ENCODE results near the gene PHEX. TPM values are rescaled to one million over a fixed set of nuclear protein-coding genes. Genes with fewer than 3 reads are reported as not detected.
A peak's percentile ranks its signal among the peaks of the same experiment; 100 is the strongest.

Gene PHEX
- total RNA-seq, 1 donor from 2014 or later: 1.1 TPM

DNA sequence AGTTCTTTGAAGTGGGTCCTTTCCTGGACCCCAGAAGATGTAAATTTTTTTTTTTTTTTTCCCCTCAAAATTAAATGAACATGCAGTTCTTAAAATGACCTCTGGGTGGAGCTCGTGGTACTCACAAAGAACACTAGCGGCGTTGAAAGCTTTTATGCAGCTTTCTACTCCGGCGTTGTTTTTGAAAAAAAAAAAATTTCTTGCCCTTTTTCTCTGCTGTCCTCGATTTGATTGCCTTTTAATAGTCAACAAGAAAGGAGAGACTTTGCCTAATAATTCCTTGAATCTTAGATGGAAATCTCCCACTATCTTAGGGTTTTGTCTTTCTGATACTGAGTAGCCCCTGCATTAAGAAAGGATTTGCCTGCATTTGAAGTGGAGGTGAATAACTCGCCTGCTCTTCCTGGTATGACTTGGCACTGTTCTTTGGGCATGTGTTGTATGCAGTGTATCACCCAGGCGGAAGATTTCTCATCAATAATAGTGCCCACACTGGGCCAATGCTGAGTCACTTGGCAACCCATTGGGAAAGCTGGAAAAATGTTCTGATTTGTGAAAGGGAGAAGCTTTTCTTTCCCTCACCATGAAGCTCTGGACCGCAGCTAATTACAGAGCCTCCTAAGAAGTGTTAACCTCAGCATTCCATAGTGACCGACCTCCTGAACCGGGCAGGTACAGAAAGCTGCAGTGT lies 104.0 kb downstream of the PHEX start:
- Mint-ChIP-seq H3K4me3 (ENCODE audit: unreplicated experiment) (peak overlapping the region; percentile 44), H3K27me3 (ENCODE audit: low read depth) (no peaks in the 10 kb centered on the region), H3K9me3 (ENCODE audit: low read depth) (no peaks in the 10 kb centered on the region), H3K27ac (ENCODE audit: unreplicated experiment) (peak overlapping the region; percentile 92), H3K4me1 (ENCODE audit: low read depth) (peaks cover 38% of the 10 kb centered on the region), H3K36me3 (ENCODE audit: low read depth) (no peaks in the 10 kb centered on the region)
- TF ChIP-seq, protein P1, sequence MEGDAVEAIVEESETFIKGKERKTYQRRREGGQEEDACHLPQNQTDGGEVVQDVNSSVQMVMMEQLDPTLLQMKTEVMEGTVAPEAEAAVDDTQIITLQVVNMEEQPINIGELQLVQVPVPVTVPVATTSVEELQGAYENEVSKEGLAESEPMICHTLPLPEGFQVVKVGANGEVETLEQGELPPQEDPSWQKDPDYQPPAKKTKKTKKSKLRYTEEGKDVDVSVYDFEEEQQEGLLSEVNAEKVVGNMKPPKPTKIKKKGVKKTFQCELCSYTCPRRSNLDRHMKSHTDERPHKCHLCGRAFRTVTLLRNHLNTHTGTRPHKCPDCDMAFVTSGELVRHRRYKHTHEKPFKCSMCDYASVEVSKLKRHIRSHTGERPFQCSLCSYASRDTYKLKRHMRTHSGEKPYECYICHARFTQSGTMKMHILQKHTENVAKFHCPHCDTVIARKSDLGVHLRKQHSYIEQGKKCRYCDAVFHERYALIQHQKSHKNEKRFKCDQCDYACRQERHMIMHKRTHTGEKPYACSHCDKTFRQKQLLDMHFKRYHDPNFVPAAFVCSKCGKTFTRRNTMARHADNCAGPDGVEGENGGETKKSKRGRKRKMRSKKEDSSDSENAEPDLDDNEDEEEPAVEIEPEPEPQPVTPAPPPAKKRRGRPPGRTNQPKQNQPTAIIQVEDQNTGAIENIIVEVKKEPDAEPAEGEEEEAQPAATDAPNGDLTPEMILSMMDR (IDR thresholded peaks at IDR 0.05): peak; percentile 98
- DNase-seq (ENCODE audit: low spot score): no peak

DNA sequence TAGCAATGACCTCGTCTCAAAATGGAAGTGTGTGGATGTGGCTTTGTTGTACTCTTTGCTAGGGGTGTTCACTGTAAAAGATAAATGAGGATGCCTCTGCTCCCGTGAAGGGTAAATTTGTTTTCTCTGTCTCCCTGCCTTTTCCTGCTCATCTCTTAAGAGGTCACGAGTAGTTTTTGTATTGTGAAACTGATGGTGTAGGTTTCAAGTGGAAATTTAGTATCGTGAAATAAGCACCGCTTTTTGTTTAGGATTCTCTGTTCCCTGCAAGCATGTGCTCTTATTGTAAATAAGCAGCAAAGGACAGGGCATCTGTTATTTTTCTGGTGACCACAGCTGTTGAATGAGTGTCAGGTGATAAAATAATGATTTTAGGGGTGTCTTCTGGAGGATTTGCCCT lies 104.6 kb downstream of the PHEX start:
- H3K27me3 Mint-ChIP-seq (ENCODE audit: low read depth): no peaks in the 10 kb centered on the region
- H3K4me1 Mint-ChIP-seq (ENCODE audit: low read depth): peaks cover 38% of the 10 kb centered on the region
- peak overlapping the region; percentile 92 for H3K27ac Mint-ChIP-seq (ENCODE audit: unreplicated experiment)
- no peaks in the 10 kb centered on the region for H3K36me3 Mint-ChIP-seq (ENCODE audit: low read depth)
- TF ChIP-seq, protein P1 (IDR thresholded peaks at IDR 0.05): no peak
- DNase-seq (ENCODE audit: low spot score): no peak
- no peaks in the 10 kb centered on the region for H3K9me3 Mint-ChIP-seq (ENCODE audit: low read depth)
- H3K4me3 Mint-ChIP-seq (ENCODE audit: unreplicated experiment): no peak overlapping the region

DNA sequence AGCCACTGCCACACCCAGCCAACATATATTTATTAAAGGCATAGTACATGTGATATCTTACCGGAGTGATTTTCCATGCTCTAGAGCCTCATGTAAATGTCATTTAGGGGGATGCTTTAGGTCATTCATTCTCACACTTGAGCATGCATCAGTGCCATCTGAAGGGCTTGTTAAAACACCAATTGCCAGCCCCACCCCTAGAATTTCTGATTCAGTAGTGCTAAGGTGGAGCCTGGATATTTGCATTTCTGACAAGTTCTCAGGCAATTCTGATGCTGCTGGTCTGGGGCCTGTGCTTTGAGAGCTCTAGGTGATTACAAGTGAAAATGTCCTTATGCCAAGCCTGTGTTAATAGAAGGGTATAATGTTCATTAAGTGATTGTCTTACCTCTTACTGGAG lies 107.7 kb downstream of the PHEX start:
- TF ChIP-seq, protein P1 (IDR thresholded peaks at IDR 0.05): no peak
- peaks cover 28% of the 10 kb centered on the region for H3K4me1 Mint-ChIP-seq (ENCODE audit: low read depth)
- H3K36me3 Mint-ChIP-seq (ENCODE audit: low read depth): no peaks in the 10 kb centered on the region
- H3K27me3 Mint-ChIP-seq (ENCODE audit: low read depth): no peaks in the 10 kb centered on the region
- H3K4me3 Mint-ChIP-seq (ENCODE audit: unreplicated experiment): no peak overlapping the region
- no peak overlapping the region for H3K27ac Mint-ChIP-seq (ENCODE audit: unreplicated experiment)
- H3K9me3 Mint-ChIP-seq (ENCODE audit: low read depth): no peaks in the 10 kb centered on the region
- no peak for DNase-seq (ENCODE audit: low spot score)

DNA sequence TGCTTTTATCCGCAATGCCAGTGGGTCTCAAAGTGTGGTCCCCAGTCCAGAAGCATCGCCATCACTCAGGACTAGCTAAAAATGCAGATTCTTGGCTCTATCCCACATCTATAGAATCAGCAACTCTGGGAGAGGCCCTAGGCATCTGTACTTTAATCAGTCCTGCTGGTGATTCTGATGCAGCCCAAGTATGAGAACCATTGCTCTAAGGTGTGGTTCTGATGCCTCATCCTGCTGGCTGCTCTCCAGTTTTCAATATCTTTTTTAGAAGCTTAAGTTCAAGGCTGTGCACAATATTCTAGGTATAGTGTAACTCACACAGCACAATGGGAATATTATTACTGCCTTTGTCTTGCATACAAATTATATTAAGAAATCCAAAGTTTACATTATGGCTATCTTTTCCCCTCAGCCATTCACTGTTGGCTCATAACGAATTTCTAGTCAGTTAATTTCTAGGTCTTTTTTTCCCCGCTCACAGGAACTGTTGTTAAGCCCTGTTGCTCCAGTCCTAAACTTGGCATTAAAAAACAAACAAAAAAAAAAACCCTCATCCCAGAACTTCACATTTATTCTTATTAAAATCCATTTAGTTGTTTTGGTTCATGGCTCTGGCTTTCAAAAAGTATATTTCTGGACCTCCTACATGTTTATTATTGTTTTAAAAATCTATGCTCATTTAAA lies 109.1 kb downstream of the PHEX start:
- Mint-ChIP-seq H3K27ac (ENCODE audit: unreplicated experiment) (no peak overlapping the region), H3K9me3 (ENCODE audit: low read depth) (no peaks in the 10 kb centered on the region), H3K4me3 (ENCODE audit: unreplicated experiment) (no peak overlapping the region), H3K36me3 (ENCODE audit: low read depth) (no peaks in the 10 kb centered on the region), H3K4me1 (ENCODE audit: low read depth) (peaks cover 14% of the 10 kb centered on the region), H3K27me3 (ENCODE audit: low read depth) (no peaks in the 10 kb centered on the region)
- TF ChIP-seq, protein P1 (IDR thresholded peaks at IDR 0.05): no peak
- DNase-seq (ENCODE audit: low spot score): no peak

DNA sequence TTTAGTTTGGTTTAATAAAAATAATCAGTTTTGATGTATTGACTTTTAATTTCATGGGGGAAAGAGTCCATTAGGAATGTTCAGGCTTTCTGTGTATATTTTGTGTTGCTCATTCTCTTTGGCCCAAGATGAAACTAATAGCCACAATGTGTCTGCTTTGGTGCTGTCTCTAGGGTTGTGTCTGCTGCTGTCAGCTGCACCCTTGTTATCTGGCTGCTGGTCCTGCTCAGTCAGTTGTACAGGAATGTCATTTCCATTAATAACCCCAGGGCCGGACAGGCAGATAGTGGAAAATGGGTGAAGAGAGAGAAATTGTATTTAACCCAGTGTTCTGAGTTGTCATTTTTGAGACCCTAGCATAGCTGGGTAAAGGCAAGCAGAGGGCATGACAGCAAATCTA lies 115.1 kb downstream of the PHEX start:
- Mint-ChIP-seq H3K4me1 (ENCODE audit: low read depth) (peaks cover 24% of the 10 kb centered on the region), H3K36me3 (ENCODE audit: low read depth) (no peaks in the 10 kb centered on the region), H3K27ac (ENCODE audit: unreplicated experiment) (peak overlapping the region; percentile 67), H3K27me3 (ENCODE audit: low read depth) (no peaks in the 10 kb centered on the region), H3K4me3 (ENCODE audit: unreplicated experiment) (no peak overlapping the region), H3K9me3 (ENCODE audit: low read depth) (peaks cover 7% of the 10 kb centered on the region)
- no peak for DNase-seq (ENCODE audit: low spot score)
- TF ChIP-seq, protein P1 (IDR thresholded peaks at IDR 0.05): no peak

Measured in chondrocyte (in vitro differentiated cells).